Measurements from ENCODE around the gene PLBD2.
"Not testable (repeated sequence)": the region's sequence is repeated elsewhere in the genome, so short reads cannot be mapped to it uniquely, and the experiment has no call there.

GRCh38 chr12:113354192-113354591, 4.2 kb upstream of the PLBD2 start:
- not testable (repeated sequence) for TF ChIP-seq CTCF, EZH2phosphoT487 (IDR thresholded peaks at IDR 0.05)

Measured in neural progenitor cell (in vitro differentiated cells).